ENCODE measurements around the gene PSEN2. TPM values are rescaled to one million over a fixed set of nuclear protein-coding genes. Genes with fewer than 3 reads are reported as not detected.

Gene PSEN2
- total RNA-seq, 1 experiment from 2014 or later = 24.1 TPM

GRCh38 chr1:226863446-226863845 lies 7.0 kb upstream of the PSEN2 start:
- DNase-seq (ENCODE audit: extremely low read depth, low read depth) = no peak

- no peak for DNase-seq (ENCODE audit: extremely low read depth, low read depth)
Measured at GRCh38 chr1:226864311-226864710, 6.1 kb upstream of the PSEN2 start.

GRCh38 chr1:226865590-226865989 lies 4.8 kb upstream of the PSEN2 start:
- DNase-seq (ENCODE audit: extremely low read depth, low read depth) = no peak

DNA sequence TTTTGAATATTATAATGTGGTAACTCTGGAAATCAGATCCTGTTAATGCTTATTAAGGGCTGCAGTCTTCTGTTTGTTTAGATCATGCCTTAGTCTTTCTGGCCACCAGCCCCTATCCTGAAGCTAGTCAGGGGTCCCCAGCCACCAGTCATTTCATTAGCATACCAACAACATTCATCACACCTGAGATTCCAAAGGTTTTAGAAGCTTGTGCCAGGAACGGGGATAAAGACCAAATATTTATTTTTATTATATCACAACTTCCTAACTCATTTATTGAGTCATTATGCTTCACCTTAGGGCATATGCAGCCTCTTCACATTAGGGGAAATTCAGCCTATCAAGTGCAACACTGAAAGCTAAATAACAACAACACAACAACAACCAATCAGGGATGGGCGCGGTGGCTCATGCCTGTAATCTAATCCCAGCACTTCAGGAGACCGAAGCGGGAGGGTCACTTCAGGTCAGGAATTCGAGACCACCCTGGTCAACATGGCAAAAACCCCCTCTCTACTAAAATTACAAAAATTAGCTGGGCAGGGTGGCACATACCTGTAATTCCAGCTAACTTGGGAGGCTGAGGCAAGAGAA lies 2.9 kb upstream of the PSEN2 start:
- DNase-seq (ENCODE audit: extremely low read depth, low read depth) = no peak

GRCh38 chr1:226868726-226869125 lies 1.7 kb upstream of the PSEN2 start:
- DNase-seq (ENCODE audit: extremely low read depth, low read depth) = no peak

DNA sequence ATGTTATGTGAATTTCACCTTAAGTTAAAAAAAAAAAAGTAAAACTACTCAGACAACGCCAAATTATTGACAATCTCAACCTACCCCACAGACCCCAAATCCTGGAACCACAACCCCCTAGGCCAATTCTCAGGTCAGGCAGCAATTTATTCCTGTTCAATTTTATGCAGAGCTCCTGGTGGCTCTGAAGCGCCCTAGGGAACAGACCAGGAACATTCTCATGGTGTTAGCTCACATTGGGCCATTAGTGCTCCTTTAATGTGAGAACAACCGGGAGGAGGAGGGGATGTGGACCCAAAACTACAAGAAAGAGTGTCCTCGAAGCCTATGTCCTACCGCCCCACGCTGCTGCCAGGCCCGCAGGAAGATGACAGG lies 403 bp upstream of the PSEN2 start:
- DNase-seq (ENCODE audit: extremely low read depth, low read depth) = no peak

DNA sequence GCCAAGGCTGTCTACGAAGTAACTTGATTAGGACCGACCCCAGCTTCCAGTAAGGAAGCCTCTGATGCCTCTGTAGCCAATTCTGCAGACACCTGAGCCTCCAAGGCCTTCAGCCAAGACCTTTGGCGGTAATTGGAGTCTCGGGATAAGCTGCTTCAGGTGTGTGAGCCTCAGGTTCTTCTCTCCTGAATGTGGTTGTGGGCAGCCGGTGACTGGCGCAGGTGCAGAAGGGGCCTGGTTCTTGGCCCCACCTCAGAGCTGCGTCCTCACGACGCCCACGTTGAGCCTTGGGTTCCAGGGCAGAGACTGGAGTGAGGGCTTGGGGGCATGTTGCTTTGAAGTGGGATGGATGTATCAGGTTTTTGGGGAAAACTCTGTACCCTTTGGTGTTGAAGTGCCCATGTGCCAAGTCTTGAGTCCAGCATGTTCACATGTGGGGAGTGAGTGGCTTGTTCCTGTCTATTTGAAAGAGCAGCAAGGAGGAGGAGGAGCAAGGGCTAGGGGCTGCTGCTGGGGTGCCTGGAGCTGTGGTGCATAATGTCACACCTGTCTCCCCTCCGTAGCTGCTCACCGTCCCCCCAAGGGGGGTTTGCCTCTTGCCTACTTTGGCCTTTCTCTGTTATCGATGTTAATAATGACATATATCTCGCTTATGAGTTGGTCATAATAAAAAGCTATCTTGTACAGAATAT lies 1.4 kb downstream of the PSEN2 start:
- DNase-seq (ENCODE audit: extremely low read depth, low read depth) = no peak

DNA sequence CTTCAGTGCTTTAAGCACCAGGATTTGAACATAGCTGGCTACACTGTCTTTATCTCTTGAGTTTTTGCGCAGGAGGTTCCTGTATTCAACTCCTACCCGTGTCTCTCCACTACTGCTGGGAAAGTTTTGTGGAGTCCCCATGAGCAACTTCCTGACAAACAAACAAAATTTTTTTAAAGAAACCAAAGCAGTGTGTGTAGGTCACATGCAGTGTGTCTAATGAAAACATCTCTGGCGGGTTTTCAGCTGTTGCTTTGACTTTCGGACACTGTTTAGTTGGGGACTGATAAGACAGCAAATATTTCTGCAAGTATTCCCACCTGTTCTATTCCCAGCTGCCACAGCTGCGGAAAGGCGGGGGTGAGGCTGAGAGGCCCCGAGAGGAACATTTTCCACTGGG lies 2.0 kb downstream of the PSEN2 start:
- DNase-seq (ENCODE audit: extremely low read depth, low read depth) = no peak

GRCh38 chr1:226873771-226874578 lies 3.6 kb downstream of the PSEN2 start:
- DNase-seq (ENCODE audit: extremely low read depth, low read depth) = no peak

- no peak for DNase-seq (ENCODE audit: extremely low read depth, low read depth)
Measured at GRCh38 chr1:226874579-226875425, 4.4 kb downstream of the PSEN2 start.

- peak; percentile 47 for DNase-seq (ENCODE audit: extremely low read depth, low read depth)
Measured at GRCh38 chr1:226875641-226876295, 5.4 kb downstream of the PSEN2 start.

DNA sequence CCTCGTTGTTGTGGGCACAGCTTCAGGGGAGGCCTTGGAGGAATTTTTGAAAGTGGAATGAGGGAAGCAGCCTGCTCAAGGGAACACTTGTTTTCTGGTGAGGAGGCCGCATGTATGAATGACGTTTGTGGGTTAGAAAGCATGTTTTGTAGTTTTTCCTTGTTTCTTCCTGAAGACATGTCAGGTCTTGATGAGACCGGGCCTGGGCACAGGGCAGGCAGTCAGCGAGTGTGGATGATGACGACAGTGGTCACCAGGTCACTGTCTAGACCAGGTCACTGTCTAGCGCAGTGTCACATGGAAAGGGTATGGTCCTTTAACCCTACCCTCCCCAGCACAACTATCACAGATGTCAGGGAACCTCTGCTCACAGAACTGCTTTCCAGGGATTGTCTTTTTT lies 7.3 kb downstream of the PSEN2 start:
- DNase-seq (ENCODE audit: extremely low read depth, low read depth) = no peak

- no peak for DNase-seq (ENCODE audit: extremely low read depth, low read depth)
Measured at GRCh38 chr1:226880372-226881287, 10.2 kb downstream of the PSEN2 start.

DNA sequence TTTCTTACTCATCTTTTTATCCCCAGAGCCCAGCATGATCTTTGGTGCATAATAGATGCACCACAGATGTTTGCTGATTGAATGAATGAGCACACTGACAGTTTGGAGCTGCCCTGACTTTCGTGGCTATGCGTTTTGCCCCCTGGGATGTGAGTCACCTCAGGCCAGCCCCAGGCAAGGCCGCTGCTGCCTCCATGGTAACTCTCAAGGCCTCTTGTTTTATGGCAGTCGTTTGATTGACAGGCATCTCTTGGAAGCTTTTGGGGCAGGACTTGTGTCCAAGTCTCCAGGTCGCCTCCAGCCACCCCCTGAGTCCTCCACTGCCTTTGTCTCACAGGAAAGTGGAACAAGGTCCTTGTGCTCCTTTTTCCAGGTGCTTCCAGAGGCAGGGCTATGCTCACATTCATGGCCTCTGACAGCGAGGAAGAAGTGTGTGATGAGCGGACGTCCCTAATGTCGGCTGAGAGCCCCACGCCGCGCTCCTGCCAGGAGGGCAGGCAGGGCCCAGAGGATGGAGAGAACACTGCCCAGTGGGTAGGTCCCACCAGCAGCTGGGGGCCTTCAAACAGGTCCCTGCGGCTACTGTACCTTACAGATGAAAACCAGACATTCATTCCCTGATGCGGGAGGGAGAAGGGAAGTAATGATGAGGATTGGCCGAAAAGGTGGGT lies 11.2 kb downstream of the PSEN2 start:
- no peak for DNase-seq (ENCODE audit: extremely low read depth, low read depth)

DNA sequence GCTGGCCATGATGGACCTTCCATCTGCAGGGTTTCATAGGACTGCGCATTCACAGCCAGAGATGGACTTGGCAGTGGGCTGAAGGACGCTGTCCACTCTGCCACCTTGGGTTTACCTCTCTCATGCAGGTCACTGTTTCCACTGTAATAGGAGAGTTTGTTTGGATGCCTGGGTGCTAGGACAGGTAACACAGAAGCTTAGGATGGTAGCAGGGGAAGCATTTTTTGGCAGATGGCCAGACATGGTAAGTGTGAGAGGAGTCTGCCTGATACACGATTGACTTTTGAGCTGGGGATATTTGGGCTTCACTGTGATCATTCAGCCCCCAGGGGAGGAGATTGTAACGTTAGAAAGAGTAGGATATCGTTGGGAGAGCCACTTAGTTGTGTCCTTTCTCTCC lies 11.8 kb downstream of the PSEN2 start:
- DNase-seq (ENCODE audit: extremely low read depth, low read depth) = no peak

DNA sequence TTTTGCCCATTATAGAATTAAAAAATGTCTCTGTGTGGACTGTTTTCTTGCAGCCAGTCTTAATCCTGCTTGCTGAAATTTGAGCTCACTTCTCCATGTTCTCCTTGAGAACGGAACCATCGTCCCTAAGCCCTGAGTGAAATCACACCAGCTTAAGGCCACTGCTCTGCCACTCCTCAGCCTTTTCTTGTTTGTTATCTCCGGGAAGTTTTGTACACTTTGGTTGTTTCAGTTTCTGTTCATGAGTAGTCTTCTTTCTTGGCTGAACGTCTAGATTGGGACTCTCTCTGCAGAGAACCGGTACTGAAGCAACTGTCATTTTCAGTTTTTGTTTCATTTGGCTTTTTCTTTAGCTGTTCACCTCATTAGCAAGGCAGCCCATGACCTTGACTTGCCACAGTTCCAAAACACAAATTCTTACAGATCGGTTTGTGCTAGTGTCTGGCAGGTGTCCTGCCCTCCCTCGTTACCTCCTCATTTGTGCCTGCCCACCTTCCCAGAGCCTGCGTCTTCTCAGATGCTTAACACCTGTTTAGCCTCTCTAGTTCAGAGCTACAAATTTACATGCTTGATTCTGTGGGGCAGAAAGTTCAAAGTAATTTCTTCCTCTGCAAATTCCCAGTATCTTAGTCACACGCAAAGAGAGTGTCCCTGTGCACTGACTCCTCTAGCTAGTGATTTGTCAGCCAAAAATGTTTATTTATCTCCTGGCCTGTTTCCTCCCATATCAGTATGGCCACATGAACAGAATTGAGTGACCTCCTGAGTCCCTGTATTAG lies 12.4 kb downstream of the PSEN2 start:
- no peak for DNase-seq (ENCODE audit: extremely low read depth, low read depth)

DNA sequence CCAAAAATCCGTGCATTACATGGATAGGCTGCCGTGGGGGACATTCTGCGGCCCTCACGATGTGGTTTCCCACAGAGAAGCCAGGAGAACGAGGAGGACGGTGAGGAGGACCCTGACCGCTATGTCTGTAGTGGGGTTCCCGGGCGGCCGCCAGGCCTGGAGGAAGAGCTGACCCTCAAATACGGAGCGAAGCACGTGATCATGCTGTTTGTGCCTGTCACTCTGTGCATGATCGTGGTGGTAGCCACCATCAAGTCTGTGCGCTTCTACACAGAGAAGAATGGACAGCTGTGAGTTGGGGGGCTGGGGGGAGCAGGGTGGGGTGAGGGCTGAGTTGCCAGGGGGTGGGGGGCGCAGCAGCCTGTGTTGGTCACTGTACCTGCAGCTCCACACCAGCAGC lies 13.2 kb downstream of the PSEN2 start:
- no peak for DNase-seq (ENCODE audit: extremely low read depth, low read depth)

GRCh38 chr1:226884116-226884625 lies 13.8 kb downstream of the PSEN2 start:
- no peak for DNase-seq (ENCODE audit: extremely low read depth, low read depth)

Measured in NCI-H460 (cell line).